Dedifferentiated amniotic fluid mesenchymal stem cell (primary cell): ENCODE data around the gene TRAF4.
"Not testable (repeated sequence)": the region's sequence is repeated elsewhere in the genome, so short reads cannot be mapped to it uniquely, and the experiment has no call there.

Source experiments
- DNase-seq: peaks from one replicate; pipeline ENCODE4 v3.0.0-alpha.2; 2016; ENCODE audit errors: extremely low spot score

Gene TRAF4

DNA sequence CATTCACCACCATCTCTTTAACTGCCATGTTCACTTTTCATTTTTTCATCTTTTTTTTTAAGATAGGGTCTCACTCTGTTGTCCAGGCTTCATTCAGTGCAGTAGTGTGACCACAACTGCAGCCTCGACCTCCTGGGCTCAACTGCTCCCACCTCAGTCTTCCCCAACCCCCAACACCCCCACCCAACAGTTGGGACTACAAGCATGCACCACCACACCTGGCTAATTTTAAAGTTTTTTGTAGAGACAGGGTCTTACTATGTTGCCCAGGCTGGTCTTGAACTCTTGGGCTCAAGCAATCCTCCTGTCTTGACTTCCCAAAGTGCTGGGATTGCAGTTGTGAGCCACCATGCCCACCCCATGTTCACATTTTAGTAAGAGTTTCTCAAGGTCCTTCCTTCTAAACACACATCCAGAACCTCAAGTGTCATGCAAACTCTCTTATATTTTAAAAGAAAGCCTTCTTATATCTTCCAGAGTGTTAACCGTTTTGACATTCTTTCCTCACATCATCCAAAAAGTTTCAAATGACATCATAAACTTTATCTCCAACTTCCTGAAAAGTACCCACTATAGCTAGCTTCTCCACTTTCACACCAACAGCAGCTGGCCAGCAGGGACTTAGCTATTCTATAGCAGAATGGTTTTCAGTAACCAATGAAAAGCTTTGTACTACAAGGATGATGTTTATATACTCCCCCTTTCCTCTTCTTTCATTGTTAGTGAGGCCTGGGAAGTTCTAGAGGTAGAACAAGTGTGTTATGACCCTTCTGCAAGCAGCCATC is 49.3 kb downstream of the TRAF4 start:
- no peak for DNase-seq

DNA sequence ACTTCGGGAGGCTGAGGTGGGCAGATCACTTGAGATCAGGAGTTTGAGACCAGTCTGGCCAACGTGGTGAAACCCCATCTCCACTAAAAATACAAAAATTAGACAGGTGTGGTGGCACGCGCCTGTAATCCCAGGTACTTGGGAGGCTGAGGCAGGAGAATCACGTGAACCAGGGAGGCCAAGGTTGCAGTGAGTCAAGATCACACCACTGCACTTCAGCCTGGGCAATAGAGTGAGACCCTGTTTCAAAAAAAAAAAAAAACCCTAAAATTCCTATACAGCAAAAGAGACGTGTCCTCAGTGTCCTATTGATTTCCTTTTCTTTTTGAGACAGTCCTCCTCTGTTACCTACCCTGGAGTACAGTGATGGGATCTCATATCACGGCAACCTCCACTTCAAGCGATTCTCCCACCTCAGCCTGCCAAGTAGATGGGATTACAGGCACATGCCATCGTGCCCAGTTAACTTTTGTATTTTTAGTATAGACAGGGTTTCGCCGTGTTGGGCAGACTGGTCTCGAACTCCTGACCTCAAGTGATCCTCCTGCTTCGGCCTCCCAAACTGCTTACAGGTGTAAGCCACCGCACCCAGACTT is 51.1 kb downstream of the TRAF4 start:
- DNase-seq: not testable (repeated sequence)

GRCh38 chr17:28796062-28796461 is 52.3 kb downstream of the TRAF4 start:
- no peak for DNase-seq
